Testis (tissue), 3 donors: ENCODE data around the gene BARX1. TPM values are rescaled to one million over a fixed set of nuclear protein-coding genes. Genes with fewer than 3 reads are reported as not detected.

Experiments used
- DNase-seq: peaks from one replicate; pipeline ENCODE4 v3.0.0-alpha.2; 2019
- H3K27ac ChIP-seq, 2 donors: fragments of 200-600 bp; sonication (generic); one replicate each; pipeline ENCODE4 v1.5.1; 2019
- H3K27me3 ChIP-seq: fragments of 200-600 bp; sonication (generic); one replicate; pipeline ENCODE4 v1.5.1; 2019
- H3K36me3 ChIP-seq: fragments of 200-600 bp; sonication (generic); one replicate; pipeline ENCODE4 v1.5.1; 2017; ENCODE audit warnings: low read depth; ENCODE audit errors: missing control alignments
- H3K4me1 ChIP-seq: fragments of 200-600 bp; sonication (generic); one replicate; pipeline ENCODE4 v1.5.1; 2019
- H3K4me3 ChIP-seq, 2 donors: fragments of 200-600 bp; sonication (generic); one replicate each; pipeline ENCODE4 v1.5.1; 2017 to 2019
- H3K9me3 ChIP-seq: fragments of 200-600 bp; sonication (generic); one replicate; pipeline ENCODE4 v1.5.1; 2017
- POLR2A ChIP-seq: fragments of 450-650 bp; IDR thresholded peaks from one replicate; pipeline ENCODE4 v1.6.1; 2017; ENCODE audit warnings: antibody characterized with exemption, mild to moderate bottlenecking, moderate library complexity
- WGBS, 2 donors: methylation state at CpG; one replicate each; pipeline ENCODE4 v1.1.5; 2018; 5-methylcytosine and 5-hydroxymethylcytosine counted together
- intact Hi-C: fragments of 100-400 bp; cut with DNase I; formaldehyde crosslinking; loops from one replicate; pipeline ENCODE4 v1.15.1; 2023; ENCODE audit warnings: low total_unique reads
- polyA plus RNA-seq: library from polyadenylated mRNA; stranded (reverse); fragments of 350-450 nt; fragmentation: Illumina TruSeq; extraction: RNeasy Lipid Tissue Mini Kit (QIAGEN cat#74804); gene quantifications from one replicate; pipeline ENCODE4 v1.2.3, GENCODE V29; 2014; ENCODE audit warnings: low read depth, low replicate concordance; ENCODE audit not compliant: insufficient read depth
- total RNA-seq, 2 donors: library from RNA; depleted of rRNA; stranded (reverse); fragments of >200 nt; gene quantifications; one replicate each; pipeline ENCODE4 v1.2.3, GENCODE V29; 2016
- TF ChIP-seq, protein P1 (sequence below), 3 experiments: fragments of 450-650 bp in 2 of 3; fragments of 200-600 bp in 1 of 3; sonication (generic) in 1 of 3; IDR thresholded peaks; one replicate each; pipeline ENCODE4 v1.5.1; 2016 to 2019; ENCODE audit warnings: antibody characterized with exemption in 3 of 3, mild to moderate bottlenecking in 2 of 3, moderate library complexity in 1 of 3

BARX1 gene
- total and polyA plus RNA-seq, 3 donors from 2014 or later: 3.7 to 8.6 (median 3.7) TPM

DNA sequence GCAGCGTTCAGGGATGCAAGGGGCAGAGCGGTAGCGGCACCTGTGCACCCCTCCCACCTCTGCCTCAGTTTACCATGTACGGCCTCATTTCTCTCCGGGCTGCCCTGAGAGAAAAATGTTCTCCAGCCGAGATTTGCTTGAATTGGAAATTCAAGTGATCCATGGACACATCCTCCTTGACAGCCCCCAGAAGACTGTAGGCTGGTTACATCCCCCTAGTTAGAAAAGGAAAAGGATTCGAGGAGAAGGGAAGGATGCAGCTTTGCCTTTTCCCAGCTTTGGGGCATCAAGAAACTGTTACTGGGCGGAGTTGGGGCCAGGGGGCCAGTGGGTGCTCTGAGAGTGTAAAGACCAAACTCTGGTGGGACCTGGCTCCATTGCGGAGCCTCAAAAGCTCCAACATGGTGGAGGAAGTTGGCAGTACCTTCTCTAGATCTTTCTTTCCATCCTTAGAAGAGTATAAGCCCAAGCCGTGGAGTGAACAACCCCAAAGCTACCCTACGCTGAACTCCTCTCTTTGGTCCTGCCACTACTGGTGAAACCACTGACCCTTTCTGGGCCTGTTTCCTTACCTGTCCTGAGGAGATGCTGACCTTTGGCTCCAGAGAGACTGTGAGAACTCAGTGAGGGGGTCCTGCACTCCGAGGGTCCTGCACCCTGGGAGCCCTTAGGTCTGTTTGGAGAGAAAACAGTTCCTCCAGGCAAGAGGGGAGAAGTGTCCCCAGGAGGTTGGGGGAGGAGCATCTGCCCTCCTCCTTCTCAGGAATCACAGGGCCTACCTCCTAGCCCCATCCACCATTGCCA lies 1.0 kb upstream of the BARX1 start:
- WGBS, 2 donors: 39 to 41% methylated on average over 9 to 12 of the region's 12 CpGs
- Histone ChIP-seq H3K27ac (no peak overlapping the region), H3K27me3 (peaks cover 4% of the 10 kb centered on the region), H3K4me3 (peak overlapping the region in 1 of 2 donors; percentile 34), H3K36me3 (no peaks in the 10 kb centered on the region), H3K9me3 (no peaks in the 10 kb centered on the region), H3K4me1 (peaks cover 49% of the 10 kb centered on the region)
- intact Hi-C loops: no loop called here
- TF ChIP-seq, protein P1, sequence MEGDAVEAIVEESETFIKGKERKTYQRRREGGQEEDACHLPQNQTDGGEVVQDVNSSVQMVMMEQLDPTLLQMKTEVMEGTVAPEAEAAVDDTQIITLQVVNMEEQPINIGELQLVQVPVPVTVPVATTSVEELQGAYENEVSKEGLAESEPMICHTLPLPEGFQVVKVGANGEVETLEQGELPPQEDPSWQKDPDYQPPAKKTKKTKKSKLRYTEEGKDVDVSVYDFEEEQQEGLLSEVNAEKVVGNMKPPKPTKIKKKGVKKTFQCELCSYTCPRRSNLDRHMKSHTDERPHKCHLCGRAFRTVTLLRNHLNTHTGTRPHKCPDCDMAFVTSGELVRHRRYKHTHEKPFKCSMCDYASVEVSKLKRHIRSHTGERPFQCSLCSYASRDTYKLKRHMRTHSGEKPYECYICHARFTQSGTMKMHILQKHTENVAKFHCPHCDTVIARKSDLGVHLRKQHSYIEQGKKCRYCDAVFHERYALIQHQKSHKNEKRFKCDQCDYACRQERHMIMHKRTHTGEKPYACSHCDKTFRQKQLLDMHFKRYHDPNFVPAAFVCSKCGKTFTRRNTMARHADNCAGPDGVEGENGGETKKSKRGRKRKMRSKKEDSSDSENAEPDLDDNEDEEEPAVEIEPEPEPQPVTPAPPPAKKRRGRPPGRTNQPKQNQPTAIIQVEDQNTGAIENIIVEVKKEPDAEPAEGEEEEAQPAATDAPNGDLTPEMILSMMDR (IDR thresholded peaks at IDR 0.05): no peak
- TF ChIP-seq POLR2A: no peak
- DNase-seq: no peak

DNA sequence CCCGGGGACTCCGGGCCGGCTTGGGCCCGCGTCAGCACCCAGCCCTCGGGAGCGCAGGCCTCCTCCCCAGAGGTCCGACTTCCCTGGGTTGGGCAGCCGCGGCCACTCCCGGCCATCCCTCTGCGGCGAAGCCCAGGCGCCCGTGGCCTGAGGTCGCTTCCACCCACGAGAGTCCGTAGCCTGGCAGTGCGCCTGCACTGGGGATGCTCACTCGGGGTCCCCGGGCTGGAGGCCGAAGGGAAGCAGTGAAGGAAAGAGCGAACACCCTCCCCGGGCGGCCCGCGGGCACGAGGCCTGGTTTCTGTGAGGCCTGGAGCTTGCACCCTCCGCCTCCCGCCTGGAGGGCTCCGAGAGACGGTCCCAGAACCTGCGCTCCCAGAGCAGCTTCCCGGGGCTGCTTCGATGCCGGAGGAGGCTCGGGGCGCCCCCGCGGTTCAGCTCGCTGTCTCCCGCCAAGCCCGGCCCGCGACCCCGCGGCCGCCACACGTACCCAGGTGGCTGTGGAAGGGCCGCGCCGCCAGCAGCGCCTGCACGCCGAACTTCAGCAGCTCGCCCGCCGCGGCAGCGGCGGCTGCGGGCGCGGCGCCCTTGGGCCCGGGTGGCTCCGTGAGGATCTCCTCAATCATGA lies 607 bp downstream of the BARX1 start:
- no peak for DNase-seq

DNA sequence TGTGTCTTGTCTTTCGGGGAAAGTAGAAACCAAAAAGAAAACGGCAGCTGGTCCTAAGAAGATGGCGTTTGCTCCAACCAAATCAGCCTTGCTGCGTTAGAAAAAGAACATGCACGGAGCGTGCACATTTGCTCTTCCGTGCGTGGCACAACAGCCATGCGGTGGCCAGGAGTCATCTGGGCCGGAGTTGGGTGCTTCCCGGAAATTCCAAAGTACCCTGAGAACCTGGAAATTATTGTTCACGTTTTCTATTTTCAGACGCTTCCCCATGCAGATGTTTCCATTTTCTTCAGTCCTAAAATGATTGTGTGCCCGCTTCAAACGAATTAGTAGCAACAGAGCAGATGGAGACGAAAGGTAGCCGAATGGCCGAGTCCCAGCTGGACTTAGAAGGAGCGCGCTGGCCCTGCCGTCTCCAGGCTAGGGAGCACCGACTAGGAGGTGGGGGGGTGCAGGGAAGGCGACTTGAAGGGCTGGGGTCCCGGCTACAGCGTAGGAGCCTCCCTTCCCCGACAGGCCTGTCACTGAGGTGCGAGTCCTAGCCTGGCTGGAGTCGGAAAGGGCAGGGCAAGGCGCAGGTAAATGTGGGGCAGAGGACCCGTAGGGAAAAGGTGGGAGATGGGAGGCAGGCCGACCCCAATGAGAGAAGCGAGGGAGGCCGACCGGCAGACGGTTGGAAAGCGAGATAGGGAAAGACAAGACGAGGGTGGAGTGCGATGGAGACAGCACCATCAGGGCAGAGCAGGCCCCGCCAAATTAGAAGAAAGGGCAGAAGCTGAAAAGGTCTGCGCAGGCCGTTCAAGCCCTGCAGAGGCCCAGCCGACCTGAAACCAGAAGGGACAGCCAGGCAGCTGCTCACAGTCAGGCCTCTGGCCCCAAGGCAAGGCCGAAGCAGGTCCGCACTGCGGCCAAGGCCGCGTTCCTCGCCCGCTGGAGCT lies 1.4 kb downstream of the BARX1 start:
- Histone ChIP-seq H3K9me3 (no peaks in the 10 kb centered on the region), H3K4me3 (peak overlapping the region in 1 of 2 donors; percentile 23), H3K27ac (no peak overlapping the region), H3K27me3 (no peaks in the 10 kb centered on the region), H3K4me1 (peaks cover 37% of the 10 kb centered on the region), H3K36me3 (no peaks in the 10 kb centered on the region)
- 30 to 38% methylated on average over 42 to 49 of the region's 49 CpGs for WGBS, 2 donors
- intact Hi-C loops: no loop called here
- no peak for DNase-seq
- TF ChIP-seq POLR2A: no peak
- TF ChIP-seq, protein P1 (IDR thresholded peaks at IDR 0.05): no peak

More for the DNA sequence above, 607 bp downstream of the BARX1 start:
- no peak for TF ChIP-seq POLR2A
- TF ChIP-seq, protein P1 (IDR thresholded peaks at IDR 0.05): no peak
- no peaks in the 10 kb centered on the region for H3K36me3 ChIP-seq
- peaks cover 44% of the 10 kb centered on the region for H3K4me1 ChIP-seq
- H3K27ac ChIP-seq: no peak overlapping the region
- H3K4me3 ChIP-seq: peak overlapping the region in 1 of 2 donors; percentile 23
- no peaks in the 10 kb centered on the region for H3K9me3 ChIP-seq
- intact Hi-C loops: no loop called here
- 11% methylated on average over 47 of the region's 67 CpGs; no CpG with 5 or more reads in 1 of the 2 donors for WGBS, 2 donors
- no peaks in the 10 kb centered on the region for H3K27me3 ChIP-seq

DNA sequence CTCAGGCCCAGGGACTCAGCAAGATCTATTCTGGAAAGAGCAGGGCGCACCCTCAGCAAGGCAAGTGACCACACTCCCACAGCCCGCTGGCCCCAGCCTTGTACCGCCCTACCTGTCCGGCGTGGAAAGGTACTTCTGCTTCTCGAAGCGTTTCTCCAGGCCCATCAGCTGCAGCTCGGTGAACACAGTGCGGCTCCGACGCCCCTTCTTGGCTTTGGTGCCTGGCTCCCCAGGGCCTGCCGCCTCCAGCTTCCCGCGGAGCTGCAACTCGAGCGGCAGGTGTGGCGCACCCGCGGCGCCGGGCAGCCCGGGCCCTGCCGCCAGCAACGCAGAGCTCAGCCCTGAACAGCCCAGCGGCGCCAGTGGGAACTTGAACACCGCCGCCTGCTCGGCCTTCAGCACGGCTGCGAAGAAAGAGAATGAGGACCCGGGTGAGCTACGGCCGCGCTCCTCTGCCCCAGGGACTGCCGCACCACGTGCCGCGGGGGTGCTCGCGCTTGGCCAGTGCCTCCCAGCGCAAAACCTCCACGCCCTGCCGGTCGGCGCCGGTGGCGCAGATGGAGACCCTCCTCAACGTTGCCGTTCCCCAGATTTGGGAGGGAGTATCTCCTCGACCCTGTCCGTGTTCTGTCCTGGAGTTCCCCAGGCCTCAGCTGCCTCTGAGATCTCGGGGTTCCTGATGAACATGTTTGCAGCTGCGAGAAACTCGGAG lies 2.2 kb downstream of the BARX1 start:
- no peaks in the 10 kb centered on the region for H3K27me3 ChIP-seq
- 4 to 15% methylated on average over 7 to 55 of the region's 55 CpGs for WGBS, 2 donors
- intact Hi-C loops: no loop called here
- peaks cover 38% of the 10 kb centered on the region for H3K4me1 ChIP-seq
- no peak for DNase-seq
- no peak for TF ChIP-seq POLR2A
- TF ChIP-seq, protein P1 (IDR thresholded peaks at IDR 0.05): no peak
- no peak overlapping the region for H3K27ac ChIP-seq
- H3K9me3 ChIP-seq: no peaks in the 10 kb centered on the region
- no peak overlapping the region for H3K4me3 ChIP-seq
- no peaks in the 10 kb centered on the region for H3K36me3 ChIP-seq
